Type B pancreatic cell (in vitro differentiated cells): ENCODE data around the gene MPDZ. TPM values are rescaled to one million over a fixed set of nuclear protein-coding genes. Genes with fewer than 3 reads are reported as not detected.

Experiments
- DNase-seq: peaks from one replicate; pipeline ENCODE4 v3.0.0; 2021; ENCODE audit warnings: mixed read lengths; ENCODE audit not compliant: unreplicated experiment; ENCODE audit errors: extremely low spot score
- H3K27ac Mint-ChIP-seq: 2 replicates; pipeline ENCODE4 v1.8.0; 2021; ENCODE audit warnings: mild to moderate bottlenecking, mixed read lengths
- H3K27me3 Mint-ChIP-seq: 2 replicates; pipeline ENCODE4 v1.8.0; 2021; ENCODE audit warnings: mixed read lengths
- H3K36me3 Mint-ChIP-seq: 2 replicates; pipeline ENCODE4 v1.8.0; 2021; ENCODE audit warnings: mixed read lengths
- H3K4me1 Mint-ChIP-seq: one replicate; pipeline ENCODE4 v1.8.0; 2021; ENCODE audit warnings: mixed read lengths; ENCODE audit not compliant: unreplicated experiment
- H3K4me3 Mint-ChIP-seq: 2 replicates; pipeline ENCODE4 v1.8.0; 2021; ENCODE audit warnings: mild to moderate bottlenecking, mixed read lengths
- H3K9me3 Mint-ChIP-seq: 2 replicates; pipeline ENCODE4 v1.8.0; 2021; ENCODE audit warnings: mixed read lengths
- CTCF ChIP-seq: fragments of 200-600 bp; sonication (generic); conservative IDR thresholded peaks from 2 replicates; pipeline ENCODE4 v1.5.0; 2021; ENCODE audit warnings: antibody characterized with exemption, mild to moderate bottlenecking
- long read RNA-seq: library from polyadenylated mRNA; unstranded; transcript quantifications from one replicate; pipeline ENCODE4 v2.0.0, GENCODE V29; 2020
- total RNA-seq: library from RNA; stranded (reverse); gene quantifications from 2 replicates; pipeline ENCODE4 v1.2.1, GENCODE V29; 2021; ENCODE audit warnings: low replicate concordance

Gene MPDZ, protein sequence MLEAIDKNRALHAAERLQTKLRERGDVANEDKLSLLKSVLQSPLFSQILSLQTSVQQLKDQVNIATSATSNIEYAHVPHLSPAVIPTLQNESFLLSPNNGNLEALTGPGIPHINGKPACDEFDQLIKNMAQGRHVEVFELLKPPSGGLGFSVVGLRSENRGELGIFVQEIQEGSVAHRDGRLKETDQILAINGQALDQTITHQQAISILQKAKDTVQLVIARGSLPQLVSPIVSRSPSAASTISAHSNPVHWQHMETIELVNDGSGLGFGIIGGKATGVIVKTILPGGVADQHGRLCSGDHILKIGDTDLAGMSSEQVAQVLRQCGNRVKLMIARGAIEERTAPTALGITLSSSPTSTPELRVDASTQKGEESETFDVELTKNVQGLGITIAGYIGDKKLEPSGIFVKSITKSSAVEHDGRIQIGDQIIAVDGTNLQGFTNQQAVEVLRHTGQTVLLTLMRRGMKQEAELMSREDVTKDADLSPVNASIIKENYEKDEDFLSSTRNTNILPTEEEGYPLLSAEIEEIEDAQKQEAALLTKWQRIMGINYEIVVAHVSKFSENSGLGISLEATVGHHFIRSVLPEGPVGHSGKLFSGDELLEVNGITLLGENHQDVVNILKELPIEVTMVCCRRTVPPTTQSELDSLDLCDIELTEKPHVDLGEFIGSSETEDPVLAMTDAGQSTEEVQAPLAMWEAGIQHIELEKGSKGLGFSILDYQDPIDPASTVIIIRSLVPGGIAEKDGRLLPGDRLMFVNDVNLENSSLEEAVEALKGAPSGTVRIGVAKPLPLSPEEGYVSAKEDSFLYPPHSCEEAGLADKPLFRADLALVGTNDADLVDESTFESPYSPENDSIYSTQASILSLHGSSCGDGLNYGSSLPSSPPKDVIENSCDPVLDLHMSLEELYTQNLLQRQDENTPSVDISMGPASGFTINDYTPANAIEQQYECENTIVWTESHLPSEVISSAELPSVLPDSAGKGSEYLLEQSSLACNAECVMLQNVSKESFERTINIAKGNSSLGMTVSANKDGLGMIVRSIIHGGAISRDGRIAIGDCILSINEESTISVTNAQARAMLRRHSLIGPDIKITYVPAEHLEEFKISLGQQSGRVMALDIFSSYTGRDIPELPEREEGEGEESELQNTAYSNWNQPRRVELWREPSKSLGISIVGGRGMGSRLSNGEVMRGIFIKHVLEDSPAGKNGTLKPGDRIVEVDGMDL (N-terminal part only)
- 20.3 and 53.0 TPM in 2 replicates for total RNA-seq
- long read RNA-seq, partial matches to known transcripts = 20 of 28 reads
- long read RNA-seq, other reads (novel, unspliced or antisense) = 8 of 28 reads

- DNase-seq = peak; percentile 82
- TF ChIP-seq CTCF = no peak
- peaks cover 50% of the 10 kb centered on the region for H3K4me1 Mint-ChIP-seq
- peak within 1 kb of the TSS; percentile 97 for H3K27ac Mint-ChIP-seq
- H3K36me3 Mint-ChIP-seq = peaks cover 5% of the 10 kb centered on the region
- H3K4me3 Mint-ChIP-seq = peak within 1 kb of the TSS; percentile 99
- peaks cover 2% of the 10 kb centered on the region for H3K27me3 Mint-ChIP-seq
- peaks cover 6% of the 10 kb centered on the region for H3K9me3 Mint-ChIP-seq
Measured at GRCh38 chr9:13279284-13280141, at the start of gene MPDZ. TSS of gene MPDZ (minus strand) at chr9:13279692. CDS start at chr9:13250315, 29,377 bp downstream.

DNA sequence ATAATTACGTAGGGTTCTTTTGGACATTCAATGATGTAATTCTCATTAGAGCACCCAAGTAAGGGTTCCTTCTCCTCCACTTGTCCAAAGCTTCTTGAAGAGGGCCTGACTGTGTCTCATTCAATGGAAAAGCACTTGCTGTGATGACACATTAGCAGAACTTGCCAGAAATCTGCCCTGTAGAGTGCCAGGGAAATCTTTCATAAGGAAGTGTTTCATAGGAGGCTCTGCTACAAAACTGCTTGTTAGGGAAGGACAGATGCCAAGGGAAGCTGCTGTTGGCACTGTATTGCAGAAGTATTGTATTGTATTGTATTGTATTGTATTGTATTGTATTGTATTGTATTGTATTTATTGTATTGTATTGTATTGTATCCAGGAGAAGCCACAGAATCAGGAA, 45.5 kb upstream of the MPDZ start:
- peaks cover 3% of the 10 kb centered on the region for H3K4me1 Mint-ChIP-seq
- DNase-seq = no peak
- no peak overlapping the region for H3K4me3 Mint-ChIP-seq
- no peaks in the 10 kb centered on the region for H3K27me3 Mint-ChIP-seq
- no peak overlapping the region for H3K27ac Mint-ChIP-seq
- TF ChIP-seq CTCF = no peak
- H3K9me3 Mint-ChIP-seq = peaks cover 2% of the 10 kb centered on the region
- H3K36me3 Mint-ChIP-seq = no peaks in the 10 kb centered on the region

DNA sequence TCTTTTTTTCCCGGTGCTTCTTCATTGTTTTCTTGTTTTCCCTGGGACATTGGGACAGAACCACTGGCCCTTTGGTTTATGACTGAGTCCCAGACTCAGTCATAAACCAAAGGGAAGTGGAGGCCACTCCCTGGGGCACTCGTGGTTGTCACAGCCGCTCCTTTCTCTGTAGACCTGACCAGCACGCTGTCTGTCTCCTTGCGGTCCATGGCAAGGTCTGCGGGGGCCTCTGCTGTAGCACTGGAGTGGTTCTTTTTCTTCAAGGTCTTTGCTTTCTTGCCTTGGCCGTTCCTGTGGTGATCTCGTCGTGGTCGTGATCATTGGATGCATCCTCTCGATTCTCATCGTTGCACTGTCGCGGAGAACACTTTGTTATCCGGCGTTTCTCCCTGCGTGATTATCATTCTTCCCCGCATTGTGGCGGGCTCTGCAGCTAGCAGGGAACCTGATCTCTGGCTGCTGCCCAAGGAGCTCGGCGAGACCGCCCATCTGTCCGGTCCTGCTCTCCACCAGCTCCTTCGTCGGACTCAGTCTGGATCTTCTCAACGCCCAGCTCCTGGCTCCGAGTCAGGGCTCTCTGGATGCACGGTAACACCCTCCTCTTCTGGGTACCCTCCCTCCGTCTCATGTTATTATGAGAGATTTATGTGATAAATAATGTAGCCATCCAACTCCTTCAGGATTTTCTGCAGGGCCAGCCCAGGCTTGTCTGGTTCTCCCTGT, 43.5 kb upstream of the MPDZ start:
- no peak for TF ChIP-seq CTCF
- Mint-ChIP-seq H3K27me3 (no peaks in the 10 kb centered on the region), H3K4me1 (peaks cover 3% of the 10 kb centered on the region), H3K27ac (no peak overlapping the region), H3K36me3 (no peaks in the 10 kb centered on the region), H3K9me3 (peaks cover 13% of the 10 kb centered on the region), H3K4me3 (no peak overlapping the region)
- DNase-seq = no peak

DNA sequence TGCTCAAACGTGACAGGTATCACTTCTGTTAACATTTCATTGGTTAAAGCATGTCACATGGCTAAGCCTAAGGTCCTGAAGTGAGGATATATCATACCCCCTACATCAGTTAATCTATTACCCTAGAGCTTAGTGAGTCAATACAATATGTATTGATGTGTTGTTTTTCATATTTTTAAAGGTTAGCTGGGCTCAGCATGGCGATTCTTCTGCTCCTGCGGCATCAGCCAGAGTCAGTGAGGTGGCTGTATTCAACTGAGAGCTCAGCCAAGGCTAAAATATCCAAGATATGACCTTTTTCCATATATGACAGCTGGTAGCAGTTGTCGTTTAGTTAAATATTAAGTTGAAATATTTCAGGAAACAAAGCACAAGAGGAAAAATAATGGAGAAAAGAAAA, 38.5 kb upstream of the MPDZ start:
- Mint-ChIP-seq H3K4me1 (no peaks in the 10 kb centered on the region), H3K4me3 (no peak overlapping the region), H3K27ac (no peak overlapping the region), H3K27me3 (no peaks in the 10 kb centered on the region), H3K9me3 (peaks cover 13% of the 10 kb centered on the region), H3K36me3 (no peaks in the 10 kb centered on the region)
- TF ChIP-seq CTCF = no peak
- DNase-seq = no peak
